ENCODE results near the gene SAMD4B. TPM values are rescaled to one million over a fixed set of nuclear protein-coding genes. Genes with fewer than 3 reads are reported as not detected.

Gene SAMD4B
- total and polyA plus RNA-seq, 9 of the 15 experiments (the other 6 are each of a cell fraction or from before 2014, with no cell fraction given): 3.4 to 90.5 (median 38.0) TPM

DNA sequence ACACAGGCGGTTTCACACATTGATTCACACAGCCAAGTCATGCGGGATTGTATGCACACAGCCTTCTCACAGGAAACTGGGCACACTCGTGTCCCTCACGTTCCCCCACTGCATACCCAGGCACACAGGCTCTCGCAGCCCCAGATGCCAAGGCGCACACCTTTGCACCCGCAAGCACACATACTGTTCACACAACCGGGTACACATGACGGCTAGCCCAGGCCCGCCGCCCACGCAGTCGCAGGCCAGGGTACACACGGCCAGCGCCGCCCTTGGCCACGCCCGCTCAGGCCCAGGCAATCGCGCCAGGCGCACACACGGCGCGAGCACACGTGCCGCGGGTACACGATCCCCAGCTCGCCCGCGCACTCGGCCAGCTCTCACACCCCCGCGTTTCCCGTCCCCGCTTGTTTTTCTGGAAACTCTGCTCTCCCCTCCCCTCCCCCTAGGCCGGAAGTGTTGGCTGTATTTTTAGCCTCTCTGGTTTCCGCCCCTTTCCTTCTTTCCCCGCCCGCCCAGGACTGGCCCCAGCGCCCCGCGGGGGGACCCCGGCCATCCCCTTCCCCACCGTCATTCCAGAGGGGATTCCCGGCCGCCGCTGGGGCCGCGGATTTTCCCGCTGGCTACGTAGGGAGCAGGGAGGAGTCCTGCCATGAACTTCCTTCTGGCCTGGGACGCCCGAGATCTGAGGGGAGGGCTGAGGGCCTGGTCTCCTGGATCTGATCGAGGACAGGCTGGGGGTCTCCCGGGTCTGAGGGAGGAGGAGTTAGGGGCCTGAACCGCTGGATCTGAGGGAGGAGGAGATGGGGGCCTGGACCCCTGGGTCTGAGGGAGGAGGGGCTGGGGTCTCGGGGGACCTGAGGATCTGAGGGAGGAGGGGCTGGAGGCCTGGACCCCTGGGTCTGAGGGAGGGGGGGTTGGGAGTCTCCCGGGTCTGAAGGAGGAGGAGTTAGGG is 60.4 kb downstream of the SAMD4B start (continued):
- TF ChIP-seq TAF15 (IDR thresholded peaks at IDR 0.05; ENCODE audit: low read depth, low read length) (no peak), NR2C1 (IDR thresholded peaks at IDR 0.05) (no peak), NR2C1 (tag; IDR thresholded peaks at IDR 0.05) (no peak), CAMTA2 (CRISPR knock-in tag; conservative IDR thresholded peaks at IDR 0.05) (no peak), NONO (IDR thresholded peaks at IDR 0.05; ENCODE audit: low read depth in 2 of 2, low read length in 1 of 2) (no peak)
- TF ChIP-seq, protein P1, sequence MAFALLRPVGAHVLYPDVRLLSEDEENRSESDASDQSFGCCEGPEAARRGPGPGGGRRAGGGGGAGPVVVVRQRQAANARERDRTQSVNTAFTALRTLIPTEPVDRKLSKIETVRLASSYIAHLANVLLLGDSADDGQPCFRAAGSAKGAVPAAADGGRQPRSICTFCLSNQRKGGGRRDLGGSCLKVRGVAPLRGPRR (CRISPR knock-in tag; IDR thresholded peaks at IDR 0.05): no peak

DNA sequence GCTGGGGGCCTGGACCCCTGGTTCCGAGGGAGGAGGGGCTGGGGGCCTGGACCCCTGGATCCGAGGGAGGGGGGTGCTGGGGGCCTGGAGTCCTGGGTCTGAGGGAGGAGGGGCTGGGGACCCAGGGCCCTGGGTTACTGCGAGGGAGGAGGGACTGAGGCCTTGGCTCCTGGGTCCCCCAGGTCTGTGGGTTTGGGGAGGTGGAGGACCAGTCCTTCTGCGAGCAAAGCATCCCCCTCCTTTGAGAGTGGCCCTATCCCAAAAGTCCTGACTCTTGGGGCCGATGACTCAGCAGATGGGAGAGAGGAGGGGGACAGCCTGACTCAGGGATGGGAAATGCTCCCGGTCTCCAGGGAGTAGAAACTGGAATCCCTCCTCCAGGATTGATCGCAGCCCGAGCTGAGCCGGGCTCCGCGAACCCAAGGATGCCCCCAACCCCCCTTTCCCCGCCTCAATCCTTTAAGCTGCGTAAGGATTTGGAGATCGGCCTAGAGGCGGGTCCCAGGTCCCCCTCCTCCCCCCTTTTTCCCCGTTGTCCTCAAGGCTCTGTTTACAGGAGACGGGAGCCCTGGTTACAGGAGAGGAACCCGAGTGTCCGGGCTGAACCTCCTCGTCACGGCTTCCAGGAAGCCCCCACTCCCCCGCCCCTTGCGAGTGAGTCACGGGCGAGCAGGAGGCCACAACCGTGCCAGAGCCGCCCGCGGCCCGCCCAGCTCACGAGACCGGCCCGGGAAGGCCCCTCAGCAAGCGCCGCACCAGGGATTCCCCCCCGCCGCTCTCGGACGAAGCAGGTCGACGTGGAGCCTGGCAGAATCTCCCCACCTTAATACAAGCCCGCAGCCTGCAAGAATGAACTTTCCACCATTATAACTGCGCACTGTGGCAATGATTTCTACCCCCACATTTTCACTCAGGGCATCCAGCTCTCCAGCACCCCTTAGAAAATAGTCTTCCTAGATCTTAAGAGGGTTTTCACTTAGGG is 61.4 kb downstream of the SAMD4B start:
- intact Hi-C loops (cut with micrococcal nuclease) (no loop called here), in situ Hi-C loops (cut with MboI) (no loop called here)
- H3K27me3 ChIP-seq (ENCODE audit: control insufficient read depth in 2 of 2, insufficient read depth in 2 of 2, low read length in 2 of 2): no peaks in the 10 kb centered on the region
- H3K27ac ChIP-seq (ENCODE audit: extremely low read depth, low read depth, low read length): peak overlapping the region; percentile 98
- peak overlapping the region; percentile 90 to 96 for H3K9ac ChIP-seq (ENCODE audit: insufficient read depth in 1 of 2, low read depth in 2 of 2, low read length in 2 of 2)
- ChIA-PET CTCF (ENCODE audit: low intra/inter-chr PET ratio) (interaction anchor here (2.5 kb wide), 1 partner anchor 9 kb away, joined by 10 read pairs; the partner anchor contains the start of gene PLEKHG2), POLR2A (interaction anchor here (0.6 to 1.4 kb wide), 7 partner anchors 13 to 230 kb away, joined by 3 to 11 read pairs (median 3); partner anchors contain the start of genes MED29, PAF1 and RPS16)
- H3K4me3 ChIP-seq: peak overlapping the region; percentile 41
- peaks cover 11% of the 10 kb centered on the region; the same call in 1 of the 3 replicates for H3K36me3 ChIP-seq (ENCODE audit: control insufficient read depth, insufficient read depth, low read length)
- BruUV-seq (replicated peaks): TSS peak; percentile 69
- FAIRE-seq (peak; percentile 72), ATAC-seq (peak; percentile 51), DNase-seq (ENCODE audit: extremely low read depth in 1 of 4, low spot score in 3 of 4) (peak; percentile 59 to 91 (median 70))
- H3K9me3 ChIP-seq (replicated peaks; ENCODE audit: control insufficient read depth, insufficient read depth, low read depth, low read length): no peaks in the 10 kb centered on the region
- peak overlapping the region; percentile 80 for H3K4me2 ChIP-seq (ENCODE audit: insufficient read depth, low read length)
- peaks cover 4% of the 10 kb centered on the region; the same call in 1 of the 2 replicates for H4K20me1 ChIP-seq (replicated peaks; ENCODE audit: control insufficient read depth, insufficient read depth, low read length)
- H3K79me2 ChIP-seq (ENCODE audit: control insufficient read depth, insufficient read depth, low read length): peaks cover 26% of the 10 kb centered on the region
- peaks cover 3% of the 10 kb centered on the region for H3K9me1 ChIP-seq (ENCODE audit: control insufficient read depth, insufficient read depth, low read length)
- 3% methylated on average over 26 of the region's 43 CpGs for WGBS (ENCODE audit: insufficient coverage, low coverage, missing lambda C conversion rate)
- H2AFZ ChIP-seq (ENCODE audit: low read depth, low read length): peak overlapping the region; percentile 79
- H3K4me1 ChIP-seq (replicated peaks in 1 of 2; ENCODE audit: control insufficient read depth in 2 of 2, insufficient read depth in 2 of 2, low read length in 2 of 2): peaks cover 61 to 77% of the 10 kb centered on the region in 2 experiments

All from K562 (cell line).